Eye (tissue), 1 donor: ENCODE data around the gene METTL1.
"Not testable (repeated sequence)": the region's sequence is repeated elsewhere in the genome, so short reads cannot be mapped to it uniquely, and the experiment has no call there.

Experiments used
- DNase-seq: peaks from one replicate; pipeline ENCODE4 v3.0.0-alpha.2; 2015

METTL1 gene

GRCh38 chr12:57771873-57772428 lies at the start of gene METTL1:
Gene METTL1 (minus strand): TSS chr12:57772105. CDS start chr12:57772083, 22 bp downstream.
- peak; percentile 98 for DNase-seq

DNA sequence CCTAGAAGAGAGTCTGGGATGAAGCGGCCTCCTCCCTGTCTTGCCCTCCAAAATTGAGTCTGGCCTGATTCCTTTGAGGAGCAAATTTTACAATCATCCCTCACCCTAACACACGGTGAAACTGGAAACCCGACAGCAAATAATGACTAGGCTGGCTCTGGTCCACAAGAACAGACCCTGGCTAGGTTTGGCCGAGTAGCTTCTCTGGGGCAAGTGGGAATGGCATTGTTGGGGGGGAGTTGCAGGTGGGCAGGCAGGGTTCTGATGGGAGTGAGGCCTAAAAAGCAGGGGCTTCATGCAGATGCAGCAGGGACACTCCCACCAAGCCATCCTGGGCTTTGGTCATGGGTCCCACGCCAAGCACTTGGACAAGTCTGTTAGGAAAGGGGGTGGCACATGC lies 49.1 kb upstream of the METTL1 start:
- not testable (repeated sequence) for DNase-seq

DNA sequence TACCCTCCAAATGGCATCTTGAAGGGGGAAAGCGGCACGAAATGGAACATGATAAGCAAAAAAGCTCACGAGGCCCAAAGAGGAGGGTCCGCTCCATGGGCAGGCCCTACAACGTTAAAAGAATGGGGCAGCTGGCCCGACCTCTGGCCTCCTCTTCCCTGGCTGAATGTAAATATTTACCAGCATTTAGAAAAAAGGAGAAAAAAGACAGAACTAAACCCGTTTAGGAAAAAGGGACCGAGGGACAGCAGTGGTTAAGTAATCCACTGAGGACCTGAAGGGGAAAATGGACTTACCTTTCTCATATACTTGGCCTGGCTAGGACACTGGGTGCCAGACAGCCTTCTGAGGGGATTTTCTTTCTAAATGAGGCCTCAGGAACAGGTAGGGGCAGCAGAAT lies 48.2 kb upstream of the METTL1 start:
- not testable (repeated sequence) for DNase-seq

DNA sequence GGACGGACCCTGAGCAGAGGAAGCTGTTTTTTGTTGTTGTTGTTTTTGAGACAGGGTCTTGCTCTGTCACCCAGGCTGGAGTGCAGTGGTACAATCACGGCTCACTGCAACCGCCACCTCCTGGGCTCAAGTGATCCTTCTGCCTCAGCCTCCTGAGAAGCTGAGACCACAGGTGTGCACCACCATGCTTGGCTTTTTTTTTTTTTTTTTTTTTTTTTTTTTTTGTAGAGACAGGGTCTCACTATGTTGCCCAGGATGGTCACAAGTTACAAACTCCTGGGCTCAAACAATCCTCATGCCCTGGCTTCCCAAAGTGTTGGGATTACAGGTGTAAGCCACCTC lies 46.1 kb upstream of the METTL1 start:
- DNase-seq: not testable (repeated sequence)

DNA sequence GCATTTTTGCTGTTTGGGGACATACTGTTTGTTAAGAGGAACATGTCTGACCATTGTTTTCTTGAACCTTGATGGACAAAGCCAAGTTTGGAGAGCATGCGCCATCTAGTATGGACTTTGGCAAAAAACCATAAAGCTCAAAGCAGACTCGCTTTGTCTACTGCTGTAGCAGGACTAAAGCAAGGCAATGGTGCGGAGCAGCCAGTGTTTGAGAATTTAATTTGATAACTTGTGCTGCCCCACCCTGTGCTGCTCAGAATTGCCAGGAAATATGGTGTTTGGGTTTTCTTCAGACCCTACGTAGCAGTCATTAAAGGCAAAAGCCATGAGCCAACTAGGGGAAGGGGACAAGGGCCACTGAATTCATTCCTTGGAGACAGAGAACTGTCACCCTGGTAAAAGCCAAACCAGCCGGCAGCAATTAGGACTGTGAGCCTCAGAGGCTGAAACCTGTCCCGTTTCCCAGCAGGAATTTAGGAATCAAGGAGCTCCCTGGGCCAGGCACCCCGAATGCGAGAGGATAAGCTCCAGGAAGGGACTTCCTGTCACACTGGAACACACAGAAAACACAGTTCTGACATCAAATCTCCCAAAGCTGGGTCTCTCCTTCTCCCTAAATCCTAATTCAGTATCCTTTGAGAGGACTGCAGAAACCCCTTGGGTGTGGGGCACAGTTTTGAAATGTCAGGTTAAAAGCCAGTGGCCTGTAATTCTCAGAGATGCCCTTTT lies 45.5 kb upstream of the METTL1 start:
- no peak for DNase-seq

DNA sequence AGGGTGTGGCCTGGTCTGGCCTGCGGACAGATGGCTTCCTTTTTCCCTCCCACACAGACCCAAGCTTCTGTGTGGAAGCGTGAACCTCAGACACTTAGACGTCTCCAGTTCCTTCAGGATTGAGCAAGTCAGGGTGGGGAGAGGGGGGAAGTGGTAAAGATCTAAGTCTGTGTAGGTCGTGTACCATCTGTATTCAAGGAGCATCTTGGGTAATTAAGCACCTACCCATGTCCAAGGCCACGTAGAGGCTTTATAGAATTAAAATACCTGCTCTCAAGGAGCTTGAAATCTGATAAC lies 44.9 kb upstream of the METTL1 start:
- DNase-seq: no peak

GRCh38 chr12:57816001-57816854 lies 44.3 kb upstream of the METTL1 start:
- no peak for DNase-seq

DNA sequence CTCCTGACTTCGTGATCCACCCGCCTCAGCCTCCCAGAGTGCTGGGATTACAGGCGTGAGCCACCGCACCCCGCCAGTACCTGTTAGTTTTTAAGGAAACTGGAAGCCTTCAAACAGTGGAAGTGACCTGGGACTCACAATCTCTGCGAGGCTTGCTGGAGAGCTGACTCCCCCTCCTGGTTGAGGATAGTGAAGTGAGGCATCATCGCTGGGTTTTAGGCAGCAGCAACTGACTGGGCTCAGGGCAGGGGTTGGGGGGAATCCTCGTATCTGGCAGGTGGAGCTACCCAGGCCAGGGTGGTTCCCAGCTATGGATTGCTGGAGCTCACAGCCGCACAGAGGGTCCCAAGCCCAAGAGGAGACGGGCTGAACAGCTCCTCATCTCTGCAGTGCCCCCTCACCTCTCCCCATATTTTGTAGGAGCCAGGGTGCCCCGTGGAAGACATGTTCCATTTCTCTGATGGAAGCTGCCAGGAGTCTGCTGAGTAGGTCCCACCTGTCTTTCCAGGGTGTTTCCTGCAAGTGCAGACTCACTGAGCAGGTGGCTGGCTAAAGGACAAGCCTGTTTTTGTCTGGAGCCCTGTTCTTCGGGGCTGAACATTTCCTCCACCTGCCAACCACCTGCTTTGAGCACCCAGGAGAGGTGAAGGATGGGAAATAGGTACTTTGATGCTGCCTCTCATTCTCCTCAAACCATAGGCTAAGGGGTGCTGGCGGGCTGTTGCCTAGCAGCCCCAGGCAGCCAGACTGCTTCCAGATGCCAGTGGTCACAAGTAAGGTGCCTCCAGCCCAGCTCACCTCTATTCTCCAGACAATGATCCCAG lies 43.5 kb upstream of the METTL1 start:
- DNase-seq: no peak

GRCh38 chr12:57813971-57814772 lies 42.3 kb upstream of the METTL1 start:
- no peak for DNase-seq

GRCh38 chr12:57813111-57813970 lies 41.4 kb upstream of the METTL1 start:
- no peak for DNase-seq

DNA sequence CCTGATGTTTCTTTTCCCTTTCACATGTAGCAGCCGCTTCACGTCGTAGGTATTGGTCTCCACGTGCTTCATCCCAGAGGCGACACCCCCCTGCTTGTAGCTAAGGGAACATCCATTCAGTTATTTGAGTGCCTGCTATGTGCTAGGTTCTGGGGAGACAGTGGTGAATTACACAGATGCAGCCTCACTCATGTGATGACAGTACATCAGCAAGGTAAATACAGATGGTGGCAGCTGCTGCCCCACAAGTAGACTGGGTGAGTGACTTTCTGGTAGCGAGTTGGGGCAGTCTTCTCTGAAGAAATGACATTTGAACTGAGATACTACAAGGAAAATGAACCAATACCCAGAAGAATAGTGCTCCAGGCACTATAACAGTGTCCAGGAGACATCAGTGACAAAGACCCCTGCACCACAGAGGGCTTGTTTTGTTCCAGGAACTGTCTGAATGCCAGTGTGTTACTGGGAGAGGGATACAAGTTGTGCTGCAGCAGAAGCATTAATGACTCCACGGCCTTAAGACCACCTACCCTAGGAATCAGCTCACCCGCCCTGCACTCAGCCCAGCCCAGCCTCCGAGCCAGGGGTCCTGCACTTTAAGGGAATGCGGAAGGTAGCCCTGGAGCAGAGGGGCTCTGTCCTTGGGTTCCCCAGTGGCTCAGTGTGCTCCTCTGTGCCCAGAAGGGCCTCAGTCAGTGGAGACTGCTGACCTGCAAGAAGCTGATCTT lies 39.3 kb upstream of the METTL1 start:
- no peak for DNase-seq

- no peak for DNase-seq
Measured at GRCh38 chr12:57810450-57810849, 38.5 kb upstream of the METTL1 start.

DNA sequence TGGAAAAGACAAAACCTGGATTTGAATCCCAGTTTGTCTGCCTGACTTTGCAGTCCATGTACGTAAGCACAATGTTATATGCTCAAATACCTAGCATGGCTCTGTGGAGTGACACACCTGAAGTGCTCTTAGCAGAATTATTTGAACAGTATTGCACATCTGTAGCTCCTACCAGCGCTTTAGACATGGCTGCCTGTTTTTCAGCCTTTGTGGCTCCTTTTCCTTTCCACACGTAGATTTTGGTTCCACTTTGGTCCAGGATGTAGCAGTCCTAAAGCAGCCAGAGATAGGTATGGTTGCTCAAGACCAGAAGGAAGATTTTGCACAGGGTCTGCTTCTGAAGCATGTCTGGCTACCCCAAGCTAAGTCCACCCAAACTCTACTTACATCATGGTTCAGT lies 37.5 kb upstream of the METTL1 start:
- DNase-seq: no peak

- DNase-seq: no peak
Measured at GRCh38 chr12:57808351-57808750, 36.4 kb upstream of the METTL1 start.

DNA sequence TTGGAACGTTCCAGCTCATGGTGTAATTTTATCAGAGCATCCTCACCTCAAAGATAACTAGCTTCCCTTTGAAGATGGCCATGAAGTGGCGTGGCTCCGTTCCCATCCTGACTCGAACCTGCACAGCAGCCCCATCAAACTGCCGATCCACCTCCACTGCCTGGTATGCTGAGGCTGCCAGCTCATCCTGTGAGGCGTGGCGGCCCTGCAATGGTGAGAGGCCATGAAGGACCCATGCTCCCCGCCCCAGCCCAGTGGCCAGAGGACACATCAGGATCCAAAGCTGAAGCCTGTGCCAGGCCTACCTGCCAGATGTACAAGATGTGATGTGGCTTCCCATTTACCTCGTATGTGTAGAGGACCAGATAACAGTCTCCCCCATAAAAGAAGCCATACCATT lies 35.4 kb upstream of the METTL1 start:
- no peak for DNase-seq

- no peak for DNase-seq
Measured at GRCh38 chr12:57806677-57807076, 34.8 kb upstream of the METTL1 start.

DNA sequence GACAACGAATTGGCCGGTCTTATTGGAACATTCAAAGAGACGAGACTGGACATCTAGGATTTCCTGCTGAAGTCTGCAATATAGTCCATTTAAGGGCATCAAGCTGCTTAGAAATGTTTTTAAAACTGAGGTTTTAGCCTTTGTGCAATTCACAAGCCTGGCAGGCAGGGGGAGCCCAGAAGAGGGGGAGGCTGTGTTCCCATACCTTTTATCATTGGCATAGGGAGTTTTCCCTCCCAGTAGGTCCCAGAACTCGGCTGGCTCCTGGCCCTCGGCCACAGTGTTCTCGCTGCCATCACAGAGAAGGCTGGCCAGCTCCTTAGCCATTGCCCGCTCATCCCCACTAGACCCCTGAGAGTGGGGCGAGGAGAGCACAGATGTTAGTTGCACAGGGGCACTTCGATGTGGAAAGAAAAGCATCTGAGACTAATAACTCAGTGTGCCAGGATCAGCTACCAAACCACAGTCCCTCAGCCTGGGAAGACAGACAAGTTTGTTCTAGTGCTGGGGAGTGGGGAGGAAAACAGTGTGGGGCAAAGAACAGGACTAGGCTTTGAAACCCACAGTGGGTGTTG lies 31.5 kb upstream of the METTL1 start:
- DNase-seq: peak; percentile 41

GRCh38 chr12:57802607-57803006 lies 30.7 kb upstream of the METTL1 start:
- no peak for DNase-seq

- DNase-seq: no peak
Measured at GRCh38 chr12:57800965-57801364, 29.1 kb upstream of the METTL1 start.

DNA sequence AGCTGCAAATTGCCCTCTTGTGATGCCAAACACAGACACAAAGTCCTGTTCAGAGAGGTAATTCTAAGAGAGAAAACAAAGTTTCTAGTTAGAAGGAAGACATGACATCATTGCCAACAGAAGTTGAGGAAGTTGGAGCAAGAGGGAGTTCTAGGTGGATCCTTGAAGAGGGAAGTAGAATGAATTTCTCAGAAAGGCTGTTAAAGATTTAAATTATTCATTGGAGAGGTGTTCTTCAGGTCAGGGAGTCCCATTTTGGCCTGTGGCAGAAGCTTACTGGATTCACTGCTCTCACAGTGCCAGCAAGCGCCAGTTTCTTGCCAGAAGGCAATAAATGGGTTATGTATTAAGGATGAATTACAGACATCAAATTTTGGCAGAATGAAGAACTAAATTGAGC lies 26.0 kb upstream of the METTL1 start:
- no peak for DNase-seq
